ENCODE data around the gene GMPR2. TPM values are rescaled to one million over a fixed set of nuclear protein-coding genes. Genes with fewer than 3 reads are reported as not detected.

Gene GMPR2
- 10 to 100 TPM; 25.4 to 49.7 (median 47.8) TPM for total RNA-seq

- TF ChIP-seq POLR2AphosphoS5 (IDR thresholded peaks at IDR 0.05) (peak in 2 of 3 donors; percentile 31 to 62), POLR2A (IDR thresholded peaks at IDR 0.05) (peak in 1 of 2 donors; percentile 31), EP300 (IDR thresholded peaks at IDR 0.05) (no peak)
- Histone ChIP-seq H3K9me3 (no peaks in the 10 kb centered on the region), H3K27ac (peak within 1 kb of the TSS; percentile 87), H3K27me3 (no peaks in the 10 kb centered on the region), H3K4me3 (peak within 1 kb of the TSS; percentile 79), H3K36me3 (peaks cover 24% of the 10 kb centered on the region), H3K4me1 (peaks cover 42% of the 10 kb centered on the region)
- 6% methylated on average over 26 of the region's 38 CpGs for WGBS
- DNase-seq (ENCODE audit: low spot score in 2 of 2): no peak
Observed at GRCh38 chr14:24232645-24233537, at the start of gene GMPR2. TSS of gene GMPR2 (plus strand) at chr14:24232929. CDS start at chr14:24233254, 325 bp downstream.

DNA sequence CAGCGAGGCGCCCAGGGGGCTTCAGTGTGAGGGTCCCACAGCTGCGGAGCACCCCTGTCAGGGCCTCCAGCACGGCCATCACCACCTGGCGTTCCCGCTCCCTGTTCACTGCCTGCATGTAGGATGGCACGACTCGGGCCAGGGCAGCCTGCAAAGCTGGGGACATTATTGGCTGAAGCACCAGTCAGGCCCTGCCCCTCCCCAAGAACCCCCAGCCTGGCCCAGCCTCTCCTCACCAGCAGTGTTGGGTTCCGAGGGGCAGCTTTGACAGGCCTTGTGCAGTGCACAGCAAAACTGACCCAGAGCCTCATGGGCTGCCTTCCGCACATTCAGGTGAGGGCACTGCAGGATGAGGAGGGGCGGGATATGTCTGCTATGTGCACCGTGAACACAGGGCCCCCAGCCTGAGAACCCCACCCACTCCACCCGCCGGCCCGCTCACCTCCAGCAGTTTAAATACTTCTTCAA lies 49.7 kb upstream of the GMPR2 start:
- H3K4me1 ChIP-seq: peaks cover 12% of the 10 kb centered on the region
- DNase-seq (ENCODE audit: low spot score in 2 of 2): no peak
- H3K36me3 ChIP-seq: peaks cover 86% of the 10 kb centered on the region
- no peak for TF ChIP-seq POLR2AphosphoS5 (IDR thresholded peaks at IDR 0.05)
- TF ChIP-seq POLR2A (IDR thresholded peaks at IDR 0.05): no peak
- no peak for TF ChIP-seq EP300 (IDR thresholded peaks at IDR 0.05)
- no peak overlapping the region for H3K27ac ChIP-seq
- 94% methylated on average over 7 of the region's 15 CpGs for WGBS
- no peaks in the 10 kb centered on the region for H3K27me3 ChIP-seq
- no peak overlapping the region for H3K4me3 ChIP-seq
- H3K9me3 ChIP-seq: no peaks in the 10 kb centered on the region

DNA sequence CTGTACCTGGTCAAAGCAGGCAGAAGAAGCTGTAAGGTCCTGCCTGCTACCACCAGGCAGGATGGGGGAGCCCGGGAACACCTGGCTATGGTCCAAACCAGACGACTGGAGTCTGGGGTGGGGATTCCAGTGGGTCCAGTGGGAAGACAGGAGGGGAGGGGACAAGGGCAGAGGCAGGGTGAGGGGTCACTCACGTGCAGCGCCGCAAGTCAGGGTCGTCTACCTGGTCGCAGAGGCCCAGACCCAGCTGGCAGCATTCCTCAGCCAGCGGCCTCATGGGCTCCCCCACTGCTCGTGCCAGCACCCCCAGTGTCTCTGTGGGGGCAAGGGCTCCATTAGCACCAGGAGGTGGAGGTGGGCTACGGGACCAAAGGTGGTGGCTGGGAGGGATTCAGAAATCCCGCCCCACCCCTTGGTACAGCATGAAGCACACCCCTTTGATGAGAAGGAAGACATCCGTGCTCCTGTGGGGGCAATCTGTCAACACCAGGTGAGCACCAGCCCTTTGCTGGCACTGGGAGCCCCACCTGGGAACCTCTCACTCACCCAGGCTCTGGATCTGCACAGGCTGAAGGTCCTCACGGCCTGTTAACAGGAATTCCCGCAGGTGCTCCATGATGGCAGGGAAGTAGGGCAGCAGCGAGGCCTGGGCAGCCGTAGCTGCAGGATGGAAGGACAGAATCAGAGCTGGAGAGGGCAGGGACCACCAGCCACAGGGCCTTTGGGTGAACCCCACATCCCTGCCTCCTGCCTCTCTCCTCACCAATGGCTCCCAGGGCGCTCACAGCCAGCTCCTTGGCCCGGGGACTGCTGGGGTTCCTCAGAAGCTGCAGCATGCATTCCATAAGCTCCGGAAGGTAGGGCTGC lies 48.4 kb upstream of the GMPR2 start:
- 81% methylated on average over 9 of the region's 19 CpGs for WGBS
- no peaks in the 10 kb centered on the region for H3K9me3 ChIP-seq
- peaks cover 22% of the 10 kb centered on the region for H3K4me1 ChIP-seq
- H3K4me3 ChIP-seq: no peak overlapping the region
- TF ChIP-seq EP300 (IDR thresholded peaks at IDR 0.05): no peak
- no peak for TF ChIP-seq POLR2A (IDR thresholded peaks at IDR 0.05)
- no peak for TF ChIP-seq POLR2AphosphoS5 (IDR thresholded peaks at IDR 0.05)
- no peak for TF ChIP-seq CTCF (IDR thresholded peaks at IDR 0.05)
- peaks cover 74% of the 10 kb centered on the region for H3K36me3 ChIP-seq
- no peaks in the 10 kb centered on the region for H3K27me3 ChIP-seq
- H3K27ac ChIP-seq: no peak overlapping the region
- DNase-seq (ENCODE audit: low spot score in 2 of 2): no peak

DNA sequence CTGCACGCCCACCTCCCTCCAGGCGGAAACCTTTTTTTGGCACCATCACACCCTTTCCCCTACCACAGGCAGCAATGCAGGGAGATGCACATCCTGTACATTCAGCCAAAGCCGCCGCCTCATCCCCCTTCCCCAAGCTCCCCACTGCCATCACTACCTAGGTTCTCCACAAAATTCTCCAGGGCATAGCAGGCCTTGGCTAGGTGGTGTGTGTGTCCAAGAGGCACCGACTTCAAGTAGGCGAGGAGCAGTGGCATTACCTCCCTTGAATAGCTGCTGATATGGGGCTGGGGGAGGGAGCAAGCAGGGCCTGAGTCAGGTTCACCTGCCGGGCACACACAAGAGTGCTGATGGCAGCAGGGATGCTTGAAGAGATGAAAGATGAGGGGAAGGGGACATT lies 47.7 kb upstream of the GMPR2 start:
- Histone ChIP-seq H3K4me1 (peaks cover 26% of the 10 kb centered on the region), H3K27me3 (no peaks in the 10 kb centered on the region), H3K36me3 (peaks cover 67% of the 10 kb centered on the region), H3K4me3 (no peak overlapping the region), H3K9me3 (no peaks in the 10 kb centered on the region), H3K27ac (no peak overlapping the region)
- 94% methylated on average over 7 of the region's 7 CpGs for WGBS
- no peak for DNase-seq (ENCODE audit: low spot score in 2 of 2)
- TF ChIP-seq CTCF (IDR thresholded peaks at IDR 0.05) (no peak), POLR2A (IDR thresholded peaks at IDR 0.05) (no peak), EP300 (IDR thresholded peaks at IDR 0.05) (no peak), POLR2AphosphoS5 (IDR thresholded peaks at IDR 0.05) (no peak)

DNA sequence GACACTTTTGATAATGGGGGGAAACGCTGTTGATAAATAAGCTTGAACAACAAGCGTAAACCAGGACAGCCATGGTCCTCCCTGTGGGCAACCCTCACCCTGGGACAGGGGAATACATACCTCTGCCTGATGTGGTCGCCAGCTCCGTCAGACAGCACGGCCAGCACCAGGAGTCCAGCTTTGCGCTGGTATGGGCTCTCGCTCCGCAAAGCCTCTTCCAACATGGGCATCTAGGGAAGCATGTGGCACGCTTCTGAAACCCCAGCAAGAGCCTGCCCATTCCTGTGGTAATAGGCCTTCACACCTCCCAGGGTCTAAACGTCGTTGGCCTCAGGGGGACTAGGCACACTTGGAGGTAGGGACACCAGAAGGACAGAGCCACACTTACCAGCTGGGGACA lies 47.0 kb upstream of the GMPR2 start:
- Histone ChIP-seq H3K9me3 (no peaks in the 10 kb centered on the region), H3K27me3 (no peaks in the 10 kb centered on the region), H3K4me1 (peaks cover 26% of the 10 kb centered on the region), H3K4me3 (no peak overlapping the region), H3K27ac (no peak overlapping the region), H3K36me3 (peaks cover 63% of the 10 kb centered on the region)
- no peak for DNase-seq (ENCODE audit: low spot score in 2 of 2)
- TF ChIP-seq POLR2AphosphoS5 (IDR thresholded peaks at IDR 0.05) (no peak), EP300 (IDR thresholded peaks at IDR 0.05) (no peak), CTCF (IDR thresholded peaks at IDR 0.05) (no peak), POLR2A (IDR thresholded peaks at IDR 0.05) (no peak)
- WGBS: 96% methylated on average over 11 of the region's 11 CpGs

All from suprapubic skin (tissue), 4 donors.